K562 (cell line): ENCODE results near the gene PCNX2.

ENCODE experiments used
- CBX8 ChIP-seq: fragments of 200-600 bp; sonication (generic); IDR thresholded peaks from 2 replicates; pipeline ENCODE4 v1.6.1; 2012; ENCODE audit warnings: borderline replicate concordance, mixed run types, low read depth, mild to moderate bottlenecking, moderate library complexity, mixed read lengths, low read length, control low read depth, inconsistent platforms; ENCODE audit not compliant: poor library complexity, severe bottlenecking; ENCODE audit errors: extremely low read depth
- POLR2A ChIP-seq: fragments of 450-650 bp; conservative IDR thresholded peaks from 2 replicates; pipeline ENCODE4 v1.6.1; 2016
- POLR2AphosphoS5 ChIP-seq: IDR thresholded peaks from 2 replicates; pipeline ENCODE4 v1.6.1; 2011; ENCODE audit warnings: mild to moderate bottlenecking, low read depth, low read length, moderate library complexity; ENCODE audit not compliant: control insufficient read depth, insufficient read depth
- SP1 ChIP-seq: sonication (generic); formaldehyde crosslinking; IDR thresholded peaks from 2 replicates; pipeline ENCODE4 v1.8.1; 2022; ENCODE audit warnings: mild to moderate bottlenecking, missing genetic modification reagents
- ZNF253 ChIP-seq: fragments of 250-450 bp; sonication (Bioruptor Pico); conservative IDR thresholded peaks from 2 replicates; pipeline ENCODE4 v1.6.1; 2021; ENCODE audit warnings: mild to moderate bottlenecking
- ZNF436 ChIP-seq: fragments of 250-450, 450-650 bp; sonication (Bioruptor Pico); formaldehyde crosslinking; IDR thresholded peaks from 2 replicates; pipeline ENCODE4 v1.7.0; 2020; ENCODE audit warnings: mild to moderate bottlenecking
- TF ChIP-seq, protein P1 (sequence below): fragments of 450-650 bp; conservative IDR thresholded peaks from 2 replicates; pipeline ENCODE4 v1.6.1; 2016; ENCODE audit warnings: missing genetic modification characterization, low read depth, mild to moderate bottlenecking, control low read depth, missing compliant biosample characterization
- TF ChIP-seq, protein P2 (sequence below): IDR thresholded peaks from 3 replicates; pipeline ENCODE4 v1.6.1; 2011; ENCODE audit warnings: borderline replicate concordance, mild to moderate bottlenecking, moderate library complexity; ENCODE audit not compliant: insufficient read length; ENCODE audit errors: extremely low read depth
- TF ChIP-seq, protein P3 (sequence below): sonication (generic); formaldehyde crosslinking; IDR thresholded peaks from 2 replicates; pipeline ENCODE4 v1.8.1; 2023; ENCODE audit warnings: mild to moderate bottlenecking, missing genetic modification reagents
- TF ChIP-seq, protein P4 (sequence below): sonication (generic); IDR thresholded peaks from 2 replicates; pipeline ENCODE4 v1.6.1; 2016
- TF ChIP-seq, protein P5 (sequence below): fragments of 250-450 bp; sonication (Bioruptor Pico); IDR thresholded peaks from 2 replicates; pipeline ENCODE4 v1.8.0; 2022; ENCODE audit warnings: moderate library complexity, mild to moderate bottlenecking, inconsistent platforms

DNA sequence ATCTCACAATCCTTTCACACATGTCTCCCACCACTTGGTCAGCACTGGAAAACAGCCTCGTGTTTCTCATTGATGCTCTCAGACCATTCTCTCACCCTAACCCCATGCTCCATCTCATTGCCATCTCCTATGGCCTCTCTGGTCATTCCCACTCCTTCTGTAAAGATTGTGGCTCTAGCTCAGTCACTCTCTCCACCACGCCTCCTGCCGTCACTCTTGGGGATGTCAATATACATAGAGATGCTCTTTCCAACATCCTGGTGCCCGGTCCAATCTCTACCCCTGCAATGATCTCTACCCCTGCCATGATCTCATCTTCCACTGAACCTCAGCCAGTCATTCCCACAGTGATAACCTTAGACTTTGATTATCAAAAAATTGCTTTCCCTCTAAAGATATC lies 255.0 kb downstream of the PCNX2 start:
- TF ChIP-seq CBX8 (no peak), SP1 (CRISPR knock-in tag) (no peak), ZNF253 (no peak), ZNF436 (CRISPR knock-in tag) (no peak), POLR2AphosphoS5 (no peak), POLR2A (no peak)
- TF ChIP-seq, protein P1, sequence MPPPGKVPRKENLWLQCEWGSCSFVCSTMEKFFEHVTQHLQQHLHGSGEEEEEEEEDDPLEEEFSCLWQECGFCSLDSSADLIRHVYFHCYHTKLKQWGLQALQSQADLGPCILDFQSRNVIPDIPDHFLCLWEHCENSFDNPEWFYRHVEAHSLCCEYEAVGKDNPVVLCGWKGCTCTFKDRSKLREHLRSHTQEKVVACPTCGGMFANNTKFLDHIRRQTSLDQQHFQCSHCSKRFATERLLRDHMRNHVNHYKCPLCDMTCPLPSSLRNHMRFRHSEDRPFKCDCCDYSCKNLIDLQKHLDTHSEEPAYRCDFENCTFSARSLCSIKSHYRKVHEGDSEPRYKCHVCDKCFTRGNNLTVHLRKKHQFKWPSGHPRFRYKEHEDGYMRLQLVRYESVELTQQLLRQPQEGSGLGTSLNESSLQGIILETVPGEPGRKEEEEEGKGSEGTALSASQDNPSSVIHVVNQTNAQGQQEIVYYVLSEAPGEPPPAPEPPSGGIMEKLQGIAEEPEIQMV (tag): no peak
- TF ChIP-seq, protein P2, sequence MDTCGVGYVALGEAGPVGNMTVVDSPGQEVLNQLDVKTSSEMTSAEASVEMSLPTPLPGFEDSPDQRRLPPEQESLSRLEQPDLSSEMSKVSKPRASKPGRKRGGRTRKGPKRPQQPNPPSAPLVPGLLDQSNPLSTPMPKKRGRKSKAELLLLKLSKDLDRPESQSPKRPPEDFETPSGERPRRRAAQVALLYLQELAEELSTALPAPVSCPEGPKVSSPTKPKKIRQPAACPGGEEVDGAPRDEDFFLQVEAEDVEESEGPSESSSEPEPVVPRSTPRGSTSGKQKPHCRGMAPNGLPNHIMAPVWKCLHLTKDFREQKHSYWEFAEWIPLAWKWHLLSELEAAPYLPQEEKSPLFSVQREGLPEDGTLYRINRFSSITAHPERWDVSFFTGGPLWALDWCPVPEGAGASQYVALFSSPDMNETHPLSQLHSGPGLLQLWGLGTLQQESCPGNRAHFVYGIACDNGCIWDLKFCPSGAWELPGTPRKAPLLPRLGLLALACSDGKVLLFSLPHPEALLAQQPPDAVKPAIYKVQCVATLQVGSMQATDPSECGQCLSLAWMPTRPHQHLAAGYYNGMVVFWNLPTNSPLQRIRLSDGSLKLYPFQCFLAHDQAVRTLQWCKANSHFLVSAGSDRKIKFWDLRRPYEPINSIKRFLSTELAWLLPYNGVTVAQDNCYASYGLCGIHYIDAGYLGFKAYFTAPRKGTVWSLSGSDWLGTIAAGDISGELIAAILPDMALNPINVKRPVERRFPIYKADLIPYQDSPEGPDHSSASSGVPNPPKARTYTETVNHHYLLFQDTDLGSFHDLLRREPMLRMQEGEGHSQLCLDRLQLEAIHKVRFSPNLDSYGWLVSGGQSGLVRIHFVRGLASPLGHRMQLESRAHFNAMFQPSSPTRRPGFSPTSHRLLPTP: no peak
- TF ChIP-seq, protein P3, sequence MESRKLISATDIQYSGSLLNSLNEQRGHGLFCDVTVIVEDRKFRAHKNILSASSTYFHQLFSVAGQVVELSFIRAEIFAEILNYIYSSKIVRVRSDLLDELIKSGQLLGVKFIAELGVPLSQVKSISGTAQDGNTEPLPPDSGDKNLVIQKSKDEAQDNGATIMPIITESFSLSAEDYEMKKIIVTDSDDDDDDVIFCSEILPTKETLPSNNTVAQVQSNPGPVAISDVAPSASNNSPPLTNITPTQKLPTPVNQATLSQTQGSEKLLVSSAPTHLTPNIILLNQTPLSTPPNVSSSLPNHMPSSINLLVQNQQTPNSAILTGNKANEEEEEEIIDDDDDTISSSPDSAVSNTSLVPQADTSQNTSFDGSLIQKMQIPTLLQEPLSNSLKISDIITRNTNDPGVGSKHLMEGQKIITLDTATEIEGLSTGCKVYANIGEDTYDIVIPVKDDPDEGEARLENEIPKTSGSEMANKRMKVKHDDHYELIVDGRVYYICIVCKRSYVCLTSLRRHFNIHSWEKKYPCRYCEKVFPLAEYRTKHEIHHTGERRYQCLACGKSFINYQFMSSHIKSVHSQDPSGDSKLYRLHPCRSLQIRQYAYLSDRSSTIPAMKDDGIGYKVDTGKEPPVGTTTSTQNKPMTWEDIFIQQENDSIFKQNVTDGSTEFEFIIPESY (CRISPR knock-in tag): no peak
- TF ChIP-seq, protein P4, sequence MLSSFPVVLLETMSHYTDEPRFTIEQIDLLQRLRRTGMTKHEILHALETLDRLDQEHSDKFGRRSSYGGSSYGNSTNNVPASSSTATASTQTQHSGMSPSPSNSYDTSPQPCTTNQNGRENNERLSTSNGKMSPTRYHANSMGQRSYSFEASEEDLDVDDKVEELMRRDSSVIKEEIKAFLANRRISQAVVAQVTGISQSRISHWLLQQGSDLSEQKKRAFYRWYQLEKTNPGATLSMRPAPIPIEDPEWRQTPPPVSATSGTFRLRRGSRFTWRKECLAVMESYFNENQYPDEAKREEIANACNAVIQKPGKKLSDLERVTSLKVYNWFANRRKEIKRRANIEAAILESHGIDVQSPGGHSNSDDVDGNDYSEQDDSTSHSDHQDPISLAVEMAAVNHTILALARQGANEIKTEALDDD: no peak
- TF ChIP-seq, protein P5, sequence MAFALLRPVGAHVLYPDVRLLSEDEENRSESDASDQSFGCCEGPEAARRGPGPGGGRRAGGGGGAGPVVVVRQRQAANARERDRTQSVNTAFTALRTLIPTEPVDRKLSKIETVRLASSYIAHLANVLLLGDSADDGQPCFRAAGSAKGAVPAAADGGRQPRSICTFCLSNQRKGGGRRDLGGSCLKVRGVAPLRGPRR (CRISPR knock-in tag): no peak
